22Rv1 (cell line): ENCODE data around the gene RASGRF1.

Experiments used
- H3K27ac ChIP-seq: fragments of 450-650 bp; 2 replicates; pipeline ENCODE4 v1.5.1; 2017
- ZFX ChIP-seq: fragments of 450-650 bp; IDR thresholded peaks from 2 replicates; pipeline ENCODE4 v1.6.1; 2017; ENCODE audit warnings: antibody characterized with exemption, borderline replicate concordance
- TF ChIP-seq, protein P1 (sequence below): fragments of 450-650 bp; IDR thresholded peaks from 2 replicates; pipeline ENCODE4 v1.5.1; 2017; ENCODE audit warnings: mild to moderate bottlenecking

RASGRF1 gene

DNA sequence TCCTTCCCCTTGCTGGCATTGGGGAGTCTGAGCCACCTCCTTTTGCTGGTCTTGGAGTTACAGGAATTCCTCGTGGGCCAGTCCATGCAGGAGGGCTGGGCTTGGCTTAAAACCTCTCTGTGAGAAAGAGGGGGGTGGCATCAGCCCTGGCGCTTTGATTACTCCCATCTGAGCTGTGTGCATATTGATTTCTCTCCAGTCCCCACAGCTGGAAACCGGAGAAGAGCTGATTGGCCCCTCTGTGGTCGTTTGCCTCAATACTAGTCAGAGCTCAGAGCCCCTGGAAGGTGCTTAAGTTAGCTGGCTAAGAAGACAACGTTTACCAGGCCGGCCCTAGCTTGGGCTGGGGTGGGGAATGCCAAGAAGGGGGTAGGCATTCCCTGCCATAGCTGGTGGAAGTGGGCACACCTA lies 4.0 kb upstream of the RASGRF1 start:
- TF ChIP-seq, protein P1, sequence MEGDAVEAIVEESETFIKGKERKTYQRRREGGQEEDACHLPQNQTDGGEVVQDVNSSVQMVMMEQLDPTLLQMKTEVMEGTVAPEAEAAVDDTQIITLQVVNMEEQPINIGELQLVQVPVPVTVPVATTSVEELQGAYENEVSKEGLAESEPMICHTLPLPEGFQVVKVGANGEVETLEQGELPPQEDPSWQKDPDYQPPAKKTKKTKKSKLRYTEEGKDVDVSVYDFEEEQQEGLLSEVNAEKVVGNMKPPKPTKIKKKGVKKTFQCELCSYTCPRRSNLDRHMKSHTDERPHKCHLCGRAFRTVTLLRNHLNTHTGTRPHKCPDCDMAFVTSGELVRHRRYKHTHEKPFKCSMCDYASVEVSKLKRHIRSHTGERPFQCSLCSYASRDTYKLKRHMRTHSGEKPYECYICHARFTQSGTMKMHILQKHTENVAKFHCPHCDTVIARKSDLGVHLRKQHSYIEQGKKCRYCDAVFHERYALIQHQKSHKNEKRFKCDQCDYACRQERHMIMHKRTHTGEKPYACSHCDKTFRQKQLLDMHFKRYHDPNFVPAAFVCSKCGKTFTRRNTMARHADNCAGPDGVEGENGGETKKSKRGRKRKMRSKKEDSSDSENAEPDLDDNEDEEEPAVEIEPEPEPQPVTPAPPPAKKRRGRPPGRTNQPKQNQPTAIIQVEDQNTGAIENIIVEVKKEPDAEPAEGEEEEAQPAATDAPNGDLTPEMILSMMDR, result no peak
- no peak for TF ChIP-seq ZFX

DNA sequence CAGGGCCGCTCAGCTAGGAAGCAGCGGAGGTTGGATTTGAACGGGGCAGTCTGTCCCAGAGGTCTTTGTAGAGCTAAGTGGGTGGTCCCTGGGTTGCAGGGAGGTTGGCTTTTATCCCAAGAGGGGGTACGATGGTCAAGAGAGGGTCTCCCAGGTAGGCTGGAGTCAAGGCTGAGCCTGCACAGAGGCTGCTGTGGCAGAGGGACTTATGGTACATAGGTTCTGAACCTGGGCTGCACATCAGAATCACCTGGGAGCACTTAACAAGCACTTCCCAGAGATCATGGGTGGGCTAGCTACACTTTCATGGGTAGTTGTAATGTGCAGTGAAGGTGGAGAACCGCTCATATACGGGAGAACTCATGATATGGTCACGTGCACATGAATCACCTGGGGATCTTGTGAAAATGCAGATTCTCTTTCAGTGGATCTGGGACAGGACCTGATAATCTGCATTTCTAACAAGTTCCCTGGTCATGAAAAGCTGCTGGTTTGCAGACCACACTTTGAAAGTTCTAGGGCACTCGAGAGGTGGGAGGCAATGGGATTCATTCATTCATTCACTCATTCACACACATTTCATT lies 2.9 kb upstream of the RASGRF1 start:
- TF ChIP-seq ZFX, result no peak
- TF ChIP-seq, protein P1, result no peak
- no peak overlapping the region for H3K27ac ChIP-seq

More for the DNA sequence above, 4.0 kb upstream of the RASGRF1 start:
- H3K27ac ChIP-seq, result no peak overlapping the region

DNA sequence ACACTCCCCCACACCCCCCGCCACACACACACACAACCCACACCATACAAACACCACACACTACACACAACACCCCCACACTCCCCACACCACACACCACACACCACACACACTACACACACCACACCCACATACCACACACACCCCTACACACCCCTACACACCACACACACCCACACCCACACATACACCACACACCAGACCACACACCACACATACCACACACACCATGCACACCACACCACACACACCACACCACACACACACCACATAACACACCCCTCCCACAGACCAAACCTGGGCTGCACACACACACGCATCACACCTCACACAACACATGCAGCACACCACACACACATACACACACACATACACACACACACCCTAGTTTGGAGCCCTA lies 1.8 kb upstream of the RASGRF1 start:
- H3K27ac ChIP-seq, result no peak overlapping the region
- TF ChIP-seq, protein P1, result no peak
- TF ChIP-seq ZFX, result no peak

DNA sequence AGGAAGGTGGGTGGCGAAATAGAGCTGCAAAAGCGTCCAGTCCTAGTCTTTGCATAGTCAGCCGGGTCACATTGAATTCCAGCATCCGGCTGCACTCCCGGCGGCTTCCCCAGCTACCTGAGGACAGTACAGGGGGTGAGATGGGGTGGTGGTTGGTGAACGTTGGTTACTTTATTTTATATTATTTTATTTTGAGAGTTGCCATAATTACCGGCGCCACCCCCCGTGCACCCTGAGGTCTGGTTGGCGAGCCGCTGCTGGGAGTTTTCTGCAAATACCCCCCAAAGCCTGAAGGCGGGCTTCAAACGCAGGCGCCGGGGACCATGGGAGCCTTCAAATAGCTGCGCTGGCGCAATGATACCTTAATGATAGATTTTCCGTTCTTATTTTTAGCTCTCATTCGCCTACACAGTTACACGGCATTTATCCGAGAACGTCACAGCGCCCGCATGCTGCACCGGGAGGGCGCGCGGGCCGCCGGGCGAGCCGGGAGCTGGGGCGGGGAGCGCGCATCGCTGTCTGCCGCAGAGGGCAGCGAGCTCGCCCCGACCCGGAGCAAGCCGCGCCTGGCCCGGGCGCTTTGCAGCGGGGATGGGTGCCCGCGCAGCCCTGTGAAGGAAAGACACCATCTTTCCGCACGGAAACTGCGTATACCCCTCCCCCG lies 756 bp upstream of the RASGRF1 start:
- TF ChIP-seq, protein P1, result no peak
- no peak for TF ChIP-seq ZFX

DNA sequence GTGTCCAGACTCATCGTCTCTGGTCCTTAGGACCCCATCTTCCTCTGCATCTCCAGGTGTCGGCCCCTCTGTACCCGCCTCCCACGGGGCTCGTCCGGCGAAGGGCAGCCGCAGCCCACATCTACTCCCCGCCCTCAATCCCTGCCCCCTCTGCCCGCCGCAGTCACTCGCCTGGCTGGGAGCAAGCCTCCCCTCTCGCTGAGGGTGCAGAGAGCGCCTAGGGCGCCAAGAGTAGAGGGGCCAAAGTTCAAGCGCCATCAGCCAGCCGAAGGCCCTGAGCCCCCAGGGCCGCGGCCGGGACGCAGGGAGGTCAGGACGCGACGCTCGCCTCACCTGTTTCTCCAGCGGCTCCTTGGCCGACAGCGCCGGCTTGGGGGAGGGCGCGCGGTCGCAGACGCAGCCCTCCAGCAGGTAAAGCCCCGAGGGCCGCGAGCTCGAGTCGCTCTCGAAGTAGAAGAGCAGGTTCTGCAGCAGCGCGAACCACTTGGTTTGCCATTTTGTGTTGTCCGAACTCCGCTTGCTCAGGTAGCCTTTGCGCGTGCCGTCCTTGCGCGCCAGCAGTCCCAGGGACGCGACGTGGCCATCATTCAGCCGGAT lies 592 bp downstream of the RASGRF1 start:
- TF ChIP-seq, protein P1, result no peak
- no peak for TF ChIP-seq ZFX
- no peak overlapping the region for H3K27ac ChIP-seq

More for the DNA sequence above, 756 bp upstream of the RASGRF1 start:
- H3K27ac ChIP-seq, result no peak overlapping the region

DNA sequence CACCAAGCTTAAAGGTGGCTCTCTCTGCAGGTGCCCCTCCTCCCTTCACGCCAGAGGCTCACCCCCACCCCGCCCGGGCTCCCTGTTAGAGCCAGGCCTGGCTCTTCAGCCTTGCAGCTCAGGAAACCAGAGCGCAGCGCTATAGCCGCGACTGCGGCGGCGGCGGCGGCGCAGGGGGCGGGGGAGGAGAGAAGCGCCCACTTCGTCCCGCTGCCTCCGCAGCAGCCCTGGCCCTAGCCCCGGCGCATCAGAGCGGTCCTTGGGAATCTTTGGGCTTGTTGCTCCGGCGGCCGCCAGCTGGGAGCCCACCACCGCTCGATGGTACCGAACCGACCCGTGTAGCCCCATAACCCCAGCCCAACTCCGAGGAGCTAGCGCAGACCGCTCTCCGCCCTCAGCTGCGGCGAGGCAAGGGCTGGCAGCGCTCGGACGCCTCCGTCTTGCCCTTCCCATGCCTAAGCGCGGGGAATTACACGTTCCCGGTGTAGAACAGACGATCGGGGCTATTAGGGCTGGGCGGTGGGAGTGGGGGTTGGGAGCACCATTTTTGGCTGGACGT lies 1.2 kb downstream of the RASGRF1 start:
- H3K27ac ChIP-seq, result no peak overlapping the region
- no peak for TF ChIP-seq ZFX
- TF ChIP-seq, protein P1, result no peak
